NCI-H1092 (cell line): Measurements from ENCODE around the gene HASPIN.

Experiments used
- DNase-seq: peaks from one replicate; lab custom pipeline; 2025; lab: John Stamatoyannopoulos, UW

HASPIN gene

GRCh38 chr17:3735515-3735914, 11.8 kb downstream of the HASPIN start:
- DNase-seq = no peak

- no peak for DNase-seq
Observed at GRCh38 chr17:3738562-3739295, 15.0 kb downstream of the HASPIN start.

- no peak for DNase-seq
Observed at GRCh38 chr17:3739422-3740124, 15.9 kb downstream of the HASPIN start.

- no peak for DNase-seq
Observed at GRCh38 chr17:3740611-3741073, 16.9 kb downstream of the HASPIN start.

GRCh38 chr17:3744014-3744413, 20.3 kb downstream of the HASPIN start:
- no peak for DNase-seq

GRCh38 chr17:3745071-3745470, 21.4 kb downstream of the HASPIN start:
- no peak for DNase-seq

- no peak for DNase-seq
Observed at GRCh38 chr17:3747805-3748204, 24.1 kb downstream of the HASPIN start.

GRCh38 chr17:3748576-3748975, 24.9 kb downstream of the HASPIN start:
- DNase-seq = no peak

- DNase-seq = no peak
Observed at GRCh38 chr17:3750296-3750695, 26.6 kb downstream of the HASPIN start.

GRCh38 chr17:3750926-3751325, 27.2 kb downstream of the HASPIN start:
- DNase-seq = no peak

- no peak for DNase-seq
Observed at GRCh38 chr17:3751836-3752235, 28.1 kb downstream of the HASPIN start.

- no peak for DNase-seq
Observed at GRCh38 chr17:3753624-3754023, 29.9 kb downstream of the HASPIN start.

GRCh38 chr17:3754066-3754457, 30.4 kb downstream of the HASPIN start:
- no peak for DNase-seq

GRCh38 chr17:3754458-3755334, 31.0 kb downstream of the HASPIN start:
- peak; percentile 10 for DNase-seq

GRCh38 chr17:3755335-3756030, 31.8 kb downstream of the HASPIN start:
- DNase-seq = no peak

GRCh38 chr17:3759597-3760216, 36.0 kb downstream of the HASPIN start:
- no peak for DNase-seq

- DNase-seq = no peak
Observed at GRCh38 chr17:3761036-3761917, 37.6 kb downstream of the HASPIN start.

GRCh38 chr17:3761918-3762380, 38.2 kb downstream of the HASPIN start:
- no peak for DNase-seq

GRCh38 chr17:3762922-3763776, 39.4 kb downstream of the HASPIN start:
- DNase-seq = no peak
